H9 (cell line): ENCODE measurements around the gene TFDP3. TPM values are rescaled to one million over a fixed set of nuclear protein-coding genes. Genes with fewer than 3 reads are reported as not detected.

Source experiments
- DNase-seq: peaks from one replicate; pipeline ENCODE4 v3.0.0-alpha.2; 2017
- H2AFZ ChIP-seq: one replicate; pipeline ENCODE4 v1.6.1; 2013; ENCODE audit warnings: mild to moderate bottlenecking, low read length, control low read depth, moderate library complexity
- H2AK5ac ChIP-seq: 2 replicates; pipeline ENCODE4 v1.6.1; 2013; ENCODE audit warnings: low read length, control low read depth, mixed read lengths; ENCODE audit not compliant: insufficient read length
- H2BK120ac ChIP-seq: one replicate; pipeline ENCODE4 v1.6.1; 2013; ENCODE audit warnings: low read depth, mild to moderate bottlenecking, low read length, control low read depth, inconsistent platforms; ENCODE audit not compliant: poor library complexity, severe bottlenecking
- H2BK12ac ChIP-seq: 2 replicates; pipeline ENCODE4 v1.6.1; 2013; ENCODE audit warnings: low read length, control low read depth, mixed read lengths, low read depth; ENCODE audit not compliant: insufficient read length
- H2BK15ac ChIP-seq: 2 replicates; pipeline ENCODE4 v1.6.1; 2013; ENCODE audit warnings: low read depth, low read length, control low read depth
- H2BK20ac ChIP-seq: one replicate; pipeline ENCODE4 v1.6.1; 2013; ENCODE audit warnings: low read depth, mild to moderate bottlenecking, low read length, control low read depth, inconsistent platforms; ENCODE audit not compliant: poor library complexity, severe bottlenecking
- H2BK5ac ChIP-seq: 2 replicates; pipeline ENCODE4 v1.6.1; 2013; ENCODE audit warnings: low read length, control low read depth, mixed read lengths; ENCODE audit not compliant: insufficient read length
- H3K14ac ChIP-seq: 2 replicates; pipeline ENCODE4 v1.6.1; 2013; ENCODE audit warnings: low read length, control low read depth; ENCODE audit not compliant: insufficient read depth
- H3K18ac ChIP-seq: 2 replicates; pipeline ENCODE4 v1.6.1; 2013; ENCODE audit warnings: low read depth, mild to moderate bottlenecking, mixed read lengths, low read length, control low read depth; ENCODE audit not compliant: insufficient read length
- H3K23ac ChIP-seq: 2 replicates; pipeline ENCODE4 v1.6.1; 2013; ENCODE audit warnings: low read length, control low read depth, mixed read lengths, low read depth; ENCODE audit not compliant: insufficient read length
- H3K23me2 ChIP-seq: 2 replicates; pipeline ENCODE4 v1.6.1; 2013; ENCODE audit warnings: low read depth, mild to moderate bottlenecking, mixed read lengths, low read length, control low read depth; ENCODE audit not compliant: insufficient read length, poor library complexity, severe bottlenecking
- H3K27ac ChIP-seq: 2 replicates; pipeline ENCODE4 v1.5.1; 2013; ENCODE audit warnings: low read length, control low read depth, mixed read lengths, low read depth; ENCODE audit not compliant: insufficient read length
- H3K27me3 ChIP-seq: 2 replicates; pipeline ENCODE4 v1.6.1; 2013; ENCODE audit warnings: low read length, control low read depth, inconsistent platforms; ENCODE audit not compliant: insufficient read depth
- H3K4ac ChIP-seq: 2 replicates; pipeline ENCODE4 v1.6.1; 2013; ENCODE audit warnings: low read depth, mild to moderate bottlenecking, control low read depth, inconsistent platforms, low read length, moderate library complexity
- H3K4me1 ChIP-seq: 2 replicates; pipeline ENCODE4 v1.6.1; 2013; ENCODE audit warnings: low read length, control low read depth, inconsistent platforms; ENCODE audit not compliant: insufficient read depth
- H3K4me2 ChIP-seq: 2 replicates; pipeline ENCODE4 v1.6.1; 2013; ENCODE audit warnings: low read length, control low read depth, mixed read lengths; ENCODE audit not compliant: insufficient read length, insufficient read depth
- H3K56ac ChIP-seq: 2 replicates; pipeline ENCODE4 v1.6.1; 2013; ENCODE audit warnings: low read depth, mild to moderate bottlenecking, mixed read lengths, low read length, control low read depth; ENCODE audit not compliant: insufficient read length
- H3K79me1 ChIP-seq: 2 replicates; pipeline ENCODE4 v1.6.1; 2013; ENCODE audit warnings: low read depth, mild to moderate bottlenecking, moderate library complexity, low read length, control low read depth, inconsistent platforms; ENCODE audit not compliant: insufficient read depth, poor library complexity, severe bottlenecking
- H3K79me2 ChIP-seq: 2 replicates; pipeline ENCODE4 v1.6.1; 2013; ENCODE audit warnings: low read length, control low read depth, inconsistent platforms; ENCODE audit not compliant: insufficient read depth
- H3K9ac ChIP-seq: 2 replicates; pipeline ENCODE4 v1.6.1; 2013; ENCODE audit warnings: low read length, control low read depth, mixed read lengths; ENCODE audit not compliant: insufficient read length; ENCODE audit errors: extremely low read depth
- H3K9me3 ChIP-seq: one replicate; pipeline ENCODE4 v1.6.1; 2013; ENCODE audit warnings: low read depth, low read length, inconsistent platforms; ENCODE audit not compliant: control insufficient read depth
- H3T11ph ChIP-seq: one replicate; pipeline ENCODE4 v1.6.1; 2013; ENCODE audit warnings: mild to moderate bottlenecking, low read length, control low read depth, inconsistent platforms
- H4K20me1 ChIP-seq: one replicate; pipeline ENCODE4 v1.6.1; 2013; ENCODE audit not compliant: control insufficient read depth, insufficient read length, insufficient read depth
- H4K5ac ChIP-seq: 2 replicates; pipeline ENCODE4 v1.6.1; 2013; ENCODE audit warnings: low read depth, mild to moderate bottlenecking, mixed read lengths, low read length, control low read depth; ENCODE audit not compliant: insufficient read length
- H4K8ac ChIP-seq: replicated peaks from 2 replicates; pipeline ENCODE4 v1.6.1; 2013; ENCODE audit warnings: low read length, control low read depth, mixed read lengths, low read depth; ENCODE audit not compliant: insufficient read length
- H4K91ac ChIP-seq: 2 replicates; pipeline ENCODE4 v1.6.1; 2013; ENCODE audit warnings: low read depth, mild to moderate bottlenecking, moderate library complexity, mixed read lengths, low read length, control low read depth; ENCODE audit not compliant: insufficient read length
- H3K27ac Mint-ChIP-seq, 3 experiments: 2 replicates in 2 of 3; 3 replicates in 1 of 3; pipeline ENCODE4 v1.8.0; 2020 to 2021; ENCODE audit warnings: mixed read lengths in 3 of 3, mild to moderate bottlenecking in 1 of 3, moderate library complexity in 1 of 3
- H3K27me3 Mint-ChIP-seq: 2 replicates; pipeline ENCODE4 v1.8.0; 2021; ENCODE audit warnings: low read depth, mild to moderate bottlenecking, moderate library complexity, mixed read lengths
- H3K36me3 Mint-ChIP-seq, 3 experiments: 2 replicates in 2 of 3; 3 replicates in 1 of 3; pipeline ENCODE4 v1.8.0; 2020 to 2021; ENCODE audit warnings: low read depth in 3 of 3, mixed read lengths in 3 of 3; ENCODE audit not compliant: insufficient read depth in 1 of 3
- H3K4me1 Mint-ChIP-seq, 2 experiments: 2 replicates each; pipeline ENCODE4 v1.8.0; 2020; ENCODE audit warnings: mixed read lengths in 2 of 2
- H3K4me3 Mint-ChIP-seq, 2 experiments: 2 replicates in 1 of 2; 3 replicates in 1 of 2; pipeline ENCODE4 v1.8.0; 2020 to 2021; ENCODE audit warnings: mild to moderate bottlenecking in 2 of 2, mixed read lengths in 2 of 2, moderate library complexity in 1 of 2
- H3K9me3 Mint-ChIP-seq, 2 experiments: 2 replicates in 1 of 2; 3 replicates in 1 of 2; pipeline ENCODE4 v1.8.0; 2020; ENCODE audit warnings: mild to moderate bottlenecking in 2 of 2, mixed read lengths in 2 of 2, moderate library complexity in 1 of 2
- CTCF ChIP-seq: fragments of 200-600 bp; sonication (generic); conservative IDR thresholded peaks from 3 replicates; pipeline ENCODE4 v1.8.0; 2021; ENCODE audit warnings: antibody characterized with exemption, mild to moderate bottlenecking
- total RNA-seq: library from RNA; stranded (reverse); gene quantifications from 2 replicates; pipeline ENCODE4 v1.2.1, GENCODE V29; 2021

Gene TFDP3
- total RNA-seq, 1 experiment from 2014 or later = not detected

- Mint-ChIP-seq H3K27ac (no peak overlapping the region), H3K9me3 (peaks cover 25 to 28% of the 10 kb centered on the region in 2 experiments), H3K4me3 (no peak overlapping the region), H3K27me3 (peaks cover 16% of the 10 kb centered on the region), H3K4me1 (peaks cover 39 to 45% of the 10 kb centered on the region in 2 experiments), H3K36me3 (peaks cover 21 to 31% (median 22%) of the 10 kb centered on the region in 3 experiments)
- Histone ChIP-seq H2AFZ (no peak overlapping the region), H2BK120ac (no peak overlapping the region), H2BK15ac (no peak overlapping the region), H2AK5ac (no peak overlapping the region), H3K56ac (no peak overlapping the region), H4K20me1 (no peaks in the 10 kb centered on the region), H2BK20ac (no peak overlapping the region), H3K23me2 (no peaks in the 10 kb centered on the region), H4K91ac (no peak overlapping the region), H3K14ac (no peak overlapping the region), H3K27ac (no peak overlapping the region), H3K4ac (no peak overlapping the region), H3T11ph (no peak overlapping the region), H3K27me3 (no peaks in the 10 kb centered on the region), H3K9me3 (peaks cover 14% of the 10 kb centered on the region), H4K5ac (no peak overlapping the region), H3K4me2 (no peak overlapping the region), H2BK5ac (no peak overlapping the region), H3K9ac (no peak overlapping the region), H2BK12ac (no peak overlapping the region), H4K8ac (no peak overlapping the region), H3K18ac (no peak overlapping the region), H3K4me1 (peaks cover 18% of the 10 kb centered on the region; the same call in 1 of the 2 replicates), H3K79me2 (no peaks in the 10 kb centered on the region), H3K79me1 (no peaks in the 10 kb centered on the region), H3K23ac (no peak overlapping the region)
- DNase-seq = no peak
- no peak for TF ChIP-seq CTCF
Measured at GRCh38 chrX:133246921-133247320, 28.8 kb upstream of the TFDP3 start.
